DND-41 (cell line): ENCODE results near the gene FN3K.

Experiments
- ATAC-seq: fragments of 200-7000 bp; cut with Tn5 transposase; 3 replicates; pipeline ENCODE4 v1.9.1; 2021; ENCODE audit warnings: low read depth; ENCODE audit not compliant: insufficient read depth
- DNase-seq: peaks from one replicate; pipeline ENCODE4 v3.0.0-alpha.2; 2020
- H2AFZ ChIP-seq: 2 replicates; pipeline ENCODE4 v1.6.0; 2012; ENCODE audit warnings: low read depth, low read length
- H3K27ac ChIP-seq: 2 replicates; pipeline ENCODE4 v1.5.1; 2012; ENCODE audit warnings: low read length, inconsistent platforms
- H3K27me3 ChIP-seq: fragments of 200-600 bp; sonication (generic); 2 replicates; pipeline ENCODE4 v1.6.0; 2012; ENCODE audit warnings: low read length, mild to moderate bottlenecking, inconsistent platforms; ENCODE audit not compliant: insufficient read depth, poor library complexity
- H3K36me3 ChIP-seq: 2 replicates; pipeline ENCODE4 v1.5.1; 2012; ENCODE audit warnings: low read length, inconsistent platforms; ENCODE audit not compliant: insufficient read depth
- H3K4me1 ChIP-seq: 2 replicates; pipeline ENCODE4 v1.5.1; 2012; ENCODE audit warnings: mild to moderate bottlenecking, low read length; ENCODE audit not compliant: insufficient read depth
- H3K4me2 ChIP-seq: 2 replicates; pipeline ENCODE4 v1.6.0; 2012; ENCODE audit warnings: mild to moderate bottlenecking, moderate library complexity, low read length, inconsistent platforms; ENCODE audit not compliant: insufficient read depth
- H3K4me3 ChIP-seq, 2 experiments: fragments of 200-600 bp in 1 of 2; shearing (Covaris generic) in 1 of 2; 2 replicates each; pipeline ENCODE4 v1.5.1; 2012 to 2016; ENCODE audit warnings: inconsistent platforms in 2 of 2, low read length in 2 of 2, mild to moderate bottlenecking in 2 of 2, low read depth in 1 of 2, moderate library complexity in 1 of 2
- H3K79me2 ChIP-seq: 2 replicates; pipeline ENCODE4 v1.6.0; 2012; ENCODE audit warnings: low read length, inconsistent platforms; ENCODE audit not compliant: insufficient read depth
- H3K9ac ChIP-seq: 2 replicates; pipeline ENCODE4 v1.6.0; 2012; ENCODE audit warnings: low read depth, mild to moderate bottlenecking, inconsistent platforms, low read length, moderate library complexity
- H3K9me3 ChIP-seq: 2 replicates; pipeline ENCODE4 v1.5.1; 2012; ENCODE audit warnings: low read length, moderate library complexity, mild to moderate bottlenecking, inconsistent platforms; ENCODE audit not compliant: insufficient read depth, severe bottlenecking
- H4K20me1 ChIP-seq: 2 replicates; pipeline ENCODE4 v1.6.0; 2012; ENCODE audit warnings: low read length; ENCODE audit not compliant: insufficient read depth
- EZH2 ChIP-seq: IDR thresholded peaks from 3 replicates; pipeline ENCODE4 v1.6.1; 2012; ENCODE audit warnings: borderline replicate concordance, low read depth, mild to moderate bottlenecking, moderate library complexity, low read length, inconsistent platforms; ENCODE audit not compliant: severe bottlenecking
- TF ChIP-seq, protein P1 (sequence below): IDR thresholded peaks from 2 replicates; pipeline ENCODE4 v1.5.1; 2012; ENCODE audit warnings: borderline replicate concordance, low read length, moderate library complexity, mild to moderate bottlenecking; ENCODE audit not compliant: poor library complexity, severe bottlenecking; ENCODE audit errors: extremely low read depth

The FN3K gene

DNA sequence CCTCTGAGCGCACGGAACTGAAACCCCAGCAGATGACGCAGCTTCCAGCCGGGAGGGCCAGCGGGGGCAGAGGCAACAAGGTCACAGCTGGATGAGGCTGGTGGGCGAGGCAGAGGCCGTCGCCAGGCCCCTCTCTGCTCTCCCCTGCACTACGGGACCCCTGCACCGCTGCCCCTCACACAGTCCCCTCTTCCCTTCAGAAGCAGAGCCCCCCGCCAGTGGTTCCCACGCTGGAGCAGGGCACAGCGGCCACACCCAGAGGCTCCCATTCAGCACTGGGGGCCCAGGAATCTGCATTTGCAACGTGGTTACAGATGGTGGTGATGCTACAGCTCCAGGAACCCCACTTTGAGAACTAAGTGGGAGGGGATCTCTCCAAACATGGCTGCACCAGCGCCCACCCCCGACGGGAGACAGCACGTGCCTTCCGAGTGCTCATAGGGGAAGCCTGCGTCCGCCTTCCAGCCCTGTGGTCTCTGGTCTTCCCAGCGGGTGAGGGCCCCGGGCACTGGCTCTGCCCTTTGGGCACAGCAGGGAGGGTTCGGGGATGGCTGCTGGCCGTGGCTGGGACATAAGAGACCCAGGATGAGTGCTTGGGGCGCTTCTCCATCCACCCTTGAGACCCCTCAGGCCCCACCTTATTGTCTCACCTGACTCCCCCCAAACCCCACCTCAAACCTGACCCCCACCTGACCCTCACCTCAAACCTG is 32.2 kb upstream of the FN3K start:
- TF ChIP-seq, protein P1, sequence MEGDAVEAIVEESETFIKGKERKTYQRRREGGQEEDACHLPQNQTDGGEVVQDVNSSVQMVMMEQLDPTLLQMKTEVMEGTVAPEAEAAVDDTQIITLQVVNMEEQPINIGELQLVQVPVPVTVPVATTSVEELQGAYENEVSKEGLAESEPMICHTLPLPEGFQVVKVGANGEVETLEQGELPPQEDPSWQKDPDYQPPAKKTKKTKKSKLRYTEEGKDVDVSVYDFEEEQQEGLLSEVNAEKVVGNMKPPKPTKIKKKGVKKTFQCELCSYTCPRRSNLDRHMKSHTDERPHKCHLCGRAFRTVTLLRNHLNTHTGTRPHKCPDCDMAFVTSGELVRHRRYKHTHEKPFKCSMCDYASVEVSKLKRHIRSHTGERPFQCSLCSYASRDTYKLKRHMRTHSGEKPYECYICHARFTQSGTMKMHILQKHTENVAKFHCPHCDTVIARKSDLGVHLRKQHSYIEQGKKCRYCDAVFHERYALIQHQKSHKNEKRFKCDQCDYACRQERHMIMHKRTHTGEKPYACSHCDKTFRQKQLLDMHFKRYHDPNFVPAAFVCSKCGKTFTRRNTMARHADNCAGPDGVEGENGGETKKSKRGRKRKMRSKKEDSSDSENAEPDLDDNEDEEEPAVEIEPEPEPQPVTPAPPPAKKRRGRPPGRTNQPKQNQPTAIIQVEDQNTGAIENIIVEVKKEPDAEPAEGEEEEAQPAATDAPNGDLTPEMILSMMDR: no peak
- no peak for TF ChIP-seq EZH2
- Histone ChIP-seq H4K20me1 (no peaks in the 10 kb centered on the region; the same call in 1 of the 2 replicates), H3K27me3 (peaks cover 3% of the 10 kb centered on the region), H3K27ac (no peak overlapping the region), H3K36me3 (no peaks in the 10 kb centered on the region), H3K9me3 (no peaks in the 10 kb centered on the region), H3K4me2 (no peak overlapping the region), H3K9ac (no peak overlapping the region), H3K79me2 (no peaks in the 10 kb centered on the region), H2AFZ (no peak overlapping the region), H3K4me3 (no peak overlapping the region), H3K4me1 (peaks cover 7% of the 10 kb centered on the region)
- DNase-seq: no peak
- ATAC-seq: no peak

DNA sequence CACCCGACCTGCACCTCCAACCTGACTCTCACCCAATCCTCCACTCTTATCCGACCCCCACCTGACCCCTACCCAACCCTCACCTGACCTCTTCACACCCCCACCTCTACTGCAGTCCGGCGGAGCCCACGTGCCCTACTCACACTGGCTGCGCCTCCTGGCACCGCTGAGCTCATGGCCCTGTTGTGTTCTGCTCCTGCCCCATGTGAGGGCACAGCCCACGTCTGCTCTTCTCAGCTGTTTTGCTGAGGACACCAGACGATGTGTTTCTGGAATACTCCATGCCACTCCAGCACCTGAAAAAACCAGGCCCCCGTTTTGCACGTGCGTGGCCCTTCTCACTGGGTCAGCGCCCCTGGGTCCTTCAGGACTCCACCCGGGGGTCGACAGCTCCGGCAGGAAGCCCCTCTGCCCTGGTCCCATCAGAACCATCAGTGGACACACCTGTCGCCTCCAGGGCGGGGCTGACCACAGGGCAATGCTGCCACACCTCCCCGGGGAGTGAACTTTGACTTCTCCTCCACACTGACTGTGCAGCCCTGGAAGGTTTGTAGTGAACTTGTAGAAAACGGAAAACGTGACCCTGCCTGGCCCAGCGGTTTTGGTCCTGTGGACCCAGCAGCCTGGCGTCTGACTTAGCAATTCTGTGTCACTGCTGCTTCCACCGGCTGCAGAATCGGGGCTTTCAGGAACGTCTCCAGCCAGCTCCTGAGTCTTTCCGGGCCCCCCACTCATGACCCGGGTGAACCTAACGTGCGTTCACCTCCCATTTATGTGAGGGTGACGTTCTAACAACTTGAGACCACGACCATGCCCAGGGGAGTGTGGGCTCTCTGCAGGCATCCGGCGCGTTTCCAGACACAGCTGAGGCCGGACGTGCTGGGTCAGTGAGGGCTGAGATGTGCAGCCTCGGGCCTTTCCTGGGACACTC is 31.2 kb upstream of the FN3K start:
- Histone ChIP-seq H3K4me3 (no peak overlapping the region), H3K27me3 (peaks cover 3% of the 10 kb centered on the region), H4K20me1 (no peaks in the 10 kb centered on the region; the same call in 1 of the 2 replicates), H3K9me3 (no peaks in the 10 kb centered on the region), H3K79me2 (no peaks in the 10 kb centered on the region), H2AFZ (no peak overlapping the region), H3K4me1 (peaks cover 3% of the 10 kb centered on the region), H3K4me2 (no peak overlapping the region), H3K27ac (no peak overlapping the region), H3K36me3 (no peaks in the 10 kb centered on the region), H3K9ac (no peak overlapping the region)
- TF ChIP-seq, protein P1: no peak
- no peak for TF ChIP-seq EZH2
- DNase-seq (no peak), ATAC-seq (no peak)

DNA sequence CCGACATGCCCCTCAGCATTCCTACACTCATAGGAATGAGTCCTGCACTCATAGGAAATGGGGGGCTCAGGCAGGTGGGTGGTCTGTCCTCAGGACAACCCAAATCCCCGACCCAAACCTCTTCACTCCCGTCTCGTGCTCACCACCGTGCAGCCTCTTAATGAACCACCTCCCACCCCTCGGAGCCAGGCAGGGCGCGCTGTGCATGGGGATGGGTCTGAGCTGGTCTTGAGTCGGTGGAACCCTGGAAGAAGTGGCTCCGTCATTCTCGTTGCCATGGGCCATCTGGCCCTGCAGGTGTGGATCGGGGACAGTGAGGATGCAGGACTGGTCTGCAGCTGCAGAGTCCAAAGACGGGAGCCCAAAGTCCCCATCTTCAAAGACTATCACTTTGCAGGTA is 30.5 kb upstream of the FN3K start:
- DNase-seq: no peak
- ATAC-seq: no peak

More for the DNA sequence above, 30.5 kb upstream of the FN3K start:
- no peak overlapping the region for H3K4me3 ChIP-seq
- no peak overlapping the region for H2AFZ ChIP-seq
- no peaks in the 10 kb centered on the region for H3K79me2 ChIP-seq
- H4K20me1 ChIP-seq: no peaks in the 10 kb centered on the region
- H3K4me2 ChIP-seq: no peak overlapping the region
- H3K27ac ChIP-seq: no peak overlapping the region
- H3K4me1 ChIP-seq: no peaks in the 10 kb centered on the region
- peaks cover 3% of the 10 kb centered on the region for H3K27me3 ChIP-seq
- no peak for TF ChIP-seq EZH2
- TF ChIP-seq, protein P1: no peak
- no peaks in the 10 kb centered on the region for H3K36me3 ChIP-seq
- no peaks in the 10 kb centered on the region for H3K9me3 ChIP-seq
- H3K9ac ChIP-seq: no peak overlapping the region
